MCF 10A (cell line): ENCODE results near the gene GP1BB. TPM values are rescaled to one million over a fixed set of nuclear protein-coding genes. Genes with fewer than 3 reads are reported as not detected.

Experiments used
- BruUV-seq: library from RNA; stranded (reverse); fragments of 400-500 nt; replicated peaks from 2 replicates; lab custom pipeline; 2021; lab: Mats Ljungman, UMichigan
- CTCF ChIA-PET: fragments of 300-600 bp; sonication (Branson Sonifier 250); formaldehyde crosslinking; extraction: SDS; loops from one replicate; lab custom pipeline; 2021; ENCODE audit warnings: antibody characterized with exemption, inconsistent platforms; lab: Yijun Ruan, JAX
- POLR2A ChIA-PET: fragments of 300-600, 350-650 bp; sonication (Branson Sonifier 250); formaldehyde crosslinking; extraction: SDS; loops from one replicate; lab custom pipeline; 2020; ENCODE audit warnings: antibody characterized with exemption, inconsistent platforms; lab: Yijun Ruan, JAX
- DNase-seq: peaks from one replicate; pipeline ENCODE4 v3.0.0-alpha.2; 2018; ENCODE audit not compliant: unreplicated experiment
- H3K27ac Mint-ChIP-seq: one replicate; pipeline ENCODE4 v1.8.0; 2022; ENCODE audit warnings: mild to moderate bottlenecking, low read depth, mixed read lengths; ENCODE audit not compliant: unreplicated experiment
- H3K27me3 Mint-ChIP-seq: one replicate; pipeline ENCODE4 v1.8.0; 2022; ENCODE audit warnings: mixed read lengths; ENCODE audit not compliant: insufficient read depth, unreplicated experiment
- H3K36me3 Mint-ChIP-seq: one replicate; pipeline ENCODE4 v1.8.0; 2022; ENCODE audit warnings: mild to moderate bottlenecking, moderate library complexity, mixed read lengths; ENCODE audit not compliant: insufficient read depth, unreplicated experiment
- H3K4me1 Mint-ChIP-seq: one replicate; pipeline ENCODE4 v1.8.0; 2022; ENCODE audit warnings: mixed read lengths; ENCODE audit not compliant: insufficient read depth, unreplicated experiment
- H3K4me3 Mint-ChIP-seq: one replicate; pipeline ENCODE4 v1.8.0; 2022; ENCODE audit warnings: mild to moderate bottlenecking, moderate library complexity, mixed read lengths; ENCODE audit not compliant: unreplicated experiment
- H3K9me3 Mint-ChIP-seq: one replicate; pipeline ENCODE4 v1.8.0; 2022; ENCODE audit warnings: mixed read lengths; ENCODE audit not compliant: unreplicated experiment
- intact Hi-C: fragments of 100-400 bp; cut with micrococcal nuclease; formaldehyde crosslinking; loops from 2 replicates; pipeline ENCODE4 v1.14.1; 2022
- total RNA-seq: library from RNA; stranded (reverse); gene quantifications from 2 replicates; pipeline ENCODE4 v1.2.3, GENCODE V29; 2022
- TF ChIP-seq, protein P1 (sequence below): fragments of 200-600 bp; IDR thresholded peaks from one replicate; pipeline ENCODE4 v1.8.0; 2022; ENCODE audit warnings: antibody characterized with exemption, mild to moderate bottlenecking; ENCODE audit not compliant: unreplicated experiment

Gene GP1BB
- total RNA-seq, 1 experiment from 2014 or later: 0.37 TPM

DNA sequence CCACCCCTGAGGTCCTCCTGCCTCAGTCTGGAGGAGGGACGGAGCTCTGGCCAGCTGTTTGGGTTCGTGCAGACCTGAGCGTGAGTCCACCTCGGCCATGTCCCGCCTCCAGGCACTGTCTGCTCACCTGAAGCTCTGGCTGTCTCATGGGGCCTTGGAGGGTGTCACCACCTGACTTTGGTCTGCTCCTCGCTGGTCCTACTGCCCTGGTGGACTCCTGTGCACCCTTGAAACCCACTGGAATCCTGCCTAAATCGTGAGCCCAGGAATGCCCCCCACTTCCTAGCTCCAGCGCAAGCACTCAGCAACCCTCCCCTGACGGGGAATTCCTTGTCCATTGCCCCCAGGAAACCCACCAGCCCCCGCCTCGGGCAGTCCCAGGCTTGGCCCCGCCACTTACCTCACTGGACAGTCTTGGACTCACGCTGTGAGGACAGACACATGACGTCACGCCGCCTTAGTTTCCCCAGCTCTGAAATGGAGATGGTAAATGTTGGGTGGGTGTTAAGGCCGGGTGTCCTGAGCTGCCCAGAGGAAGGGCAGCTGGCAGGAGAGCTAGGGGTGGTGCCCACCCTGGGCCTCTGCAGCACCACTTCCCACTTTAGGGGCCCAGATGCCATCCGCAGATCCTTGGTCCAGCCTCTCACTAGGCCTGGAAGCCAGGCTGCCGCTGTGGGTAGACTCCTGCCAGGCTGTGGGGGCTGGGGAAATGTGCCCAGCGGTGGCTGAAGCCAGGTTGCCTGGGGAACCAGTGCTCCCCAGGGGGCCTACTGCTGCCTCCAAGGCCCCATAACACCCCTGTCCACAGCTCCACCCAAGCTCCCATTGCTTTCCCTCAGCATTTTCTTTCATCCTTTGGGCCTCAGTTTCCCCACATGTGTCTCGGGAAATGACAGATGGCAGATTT is 19.1 kb downstream of the GP1BB start:
- H3K9me3 Mint-ChIP-seq: no peaks in the 10 kb centered on the region
- BruUV-seq: no TSS peak
- H3K4me3 Mint-ChIP-seq: no peak overlapping the region
- no peaks in the 10 kb centered on the region for H3K27me3 Mint-ChIP-seq
- H3K36me3 Mint-ChIP-seq: no peaks in the 10 kb centered on the region
- CTCF ChIA-PET: interaction anchor here (0.5 to 2.0 kb wide), 5 partner anchors 12 to 204 kb away, joined by 3 to 7 read pairs (median 6); no protein-coding TSS in a partner anchor
- TF ChIP-seq, protein P1, sequence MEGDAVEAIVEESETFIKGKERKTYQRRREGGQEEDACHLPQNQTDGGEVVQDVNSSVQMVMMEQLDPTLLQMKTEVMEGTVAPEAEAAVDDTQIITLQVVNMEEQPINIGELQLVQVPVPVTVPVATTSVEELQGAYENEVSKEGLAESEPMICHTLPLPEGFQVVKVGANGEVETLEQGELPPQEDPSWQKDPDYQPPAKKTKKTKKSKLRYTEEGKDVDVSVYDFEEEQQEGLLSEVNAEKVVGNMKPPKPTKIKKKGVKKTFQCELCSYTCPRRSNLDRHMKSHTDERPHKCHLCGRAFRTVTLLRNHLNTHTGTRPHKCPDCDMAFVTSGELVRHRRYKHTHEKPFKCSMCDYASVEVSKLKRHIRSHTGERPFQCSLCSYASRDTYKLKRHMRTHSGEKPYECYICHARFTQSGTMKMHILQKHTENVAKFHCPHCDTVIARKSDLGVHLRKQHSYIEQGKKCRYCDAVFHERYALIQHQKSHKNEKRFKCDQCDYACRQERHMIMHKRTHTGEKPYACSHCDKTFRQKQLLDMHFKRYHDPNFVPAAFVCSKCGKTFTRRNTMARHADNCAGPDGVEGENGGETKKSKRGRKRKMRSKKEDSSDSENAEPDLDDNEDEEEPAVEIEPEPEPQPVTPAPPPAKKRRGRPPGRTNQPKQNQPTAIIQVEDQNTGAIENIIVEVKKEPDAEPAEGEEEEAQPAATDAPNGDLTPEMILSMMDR: no peak
- no peak for DNase-seq
- H3K27ac Mint-ChIP-seq: no peak overlapping the region
- intact Hi-C loops: no loop called here
- H3K4me1 Mint-ChIP-seq: no peaks in the 10 kb centered on the region
- POLR2A ChIA-PET: interaction anchor here (0.6 kb wide), 1 partner anchor 191 kb away, joined by 3 read pairs; no protein-coding TSS in a partner anchor

DNA sequence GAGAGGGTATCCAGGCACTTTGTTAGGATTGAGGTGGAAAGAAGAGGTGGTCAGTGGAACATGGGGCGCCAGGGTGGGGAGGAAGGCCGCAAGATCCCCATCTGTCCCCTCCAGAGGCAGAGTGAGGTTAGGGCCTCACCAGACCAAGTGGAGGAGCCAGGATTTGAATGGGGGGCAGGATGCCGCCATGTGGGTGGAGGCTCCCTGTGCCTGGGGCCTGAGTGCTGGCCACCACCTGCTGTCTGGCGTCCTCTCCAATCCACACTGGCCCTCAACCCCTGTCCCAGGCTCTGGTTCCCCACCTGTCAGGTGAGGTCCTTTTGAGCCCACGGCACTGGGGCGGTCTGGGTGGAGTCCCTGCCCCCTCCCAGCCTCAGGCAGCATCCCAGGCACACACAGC is 19.7 kb downstream of the GP1BB start:
- no peaks in the 10 kb centered on the region for H3K9me3 Mint-ChIP-seq
- no peak overlapping the region for H3K27ac Mint-ChIP-seq
- no peak overlapping the region for H3K4me3 Mint-ChIP-seq
- intact Hi-C loops: no loop called here
- BruUV-seq: no TSS peak
- H3K27me3 Mint-ChIP-seq: no peaks in the 10 kb centered on the region
- H3K4me1 Mint-ChIP-seq: no peaks in the 10 kb centered on the region
- POLR2A ChIA-PET: no interaction called here
- DNase-seq: no peak
- no peaks in the 10 kb centered on the region for H3K36me3 Mint-ChIP-seq
- CTCF ChIA-PET: interaction anchor here (0.5 to 2.0 kb wide), 3 partner anchors 12 to 204 kb away, joined by 3 to 7 read pairs (median 6); no protein-coding TSS in a partner anchor
- TF ChIP-seq, protein P1: no peak

DNA sequence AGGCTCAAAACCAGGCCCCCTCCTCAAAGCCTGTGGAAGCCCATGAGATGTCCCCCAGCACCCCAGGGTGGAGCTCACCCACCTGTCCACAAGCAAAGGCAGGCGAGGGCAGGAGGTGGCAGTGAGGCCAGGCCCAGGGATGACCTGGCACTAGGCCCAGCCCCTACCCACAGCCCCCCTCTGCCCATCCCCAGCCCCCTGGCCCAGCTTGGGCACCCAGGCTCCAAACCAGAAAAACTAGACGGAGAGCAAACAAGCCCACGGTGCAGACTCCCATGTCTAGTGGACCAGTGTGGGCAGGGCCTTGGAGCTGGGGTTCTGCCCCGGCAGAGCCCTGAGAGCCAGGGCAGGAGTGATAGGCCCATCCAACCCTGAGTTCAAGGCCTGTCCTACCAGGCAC is 20.3 kb downstream of the GP1BB start:
- Mint-ChIP-seq H3K36me3 (no peaks in the 10 kb centered on the region), H3K4me1 (no peaks in the 10 kb centered on the region), H3K27ac (no peak overlapping the region), H3K27me3 (no peaks in the 10 kb centered on the region), H3K4me3 (no peak overlapping the region), H3K9me3 (no peaks in the 10 kb centered on the region)
- CTCF ChIA-PET: interaction anchor here (0.7 to 1.0 kb wide), 2 partner anchors 23 to 203 kb away, joined by 3 read pairs; no protein-coding TSS in a partner anchor
- DNase-seq: no peak
- POLR2A ChIA-PET: no interaction called here
- TF ChIP-seq, protein P1: no peak
- no TSS peak for BruUV-seq
- intact Hi-C loops: no loop called here

DNA sequence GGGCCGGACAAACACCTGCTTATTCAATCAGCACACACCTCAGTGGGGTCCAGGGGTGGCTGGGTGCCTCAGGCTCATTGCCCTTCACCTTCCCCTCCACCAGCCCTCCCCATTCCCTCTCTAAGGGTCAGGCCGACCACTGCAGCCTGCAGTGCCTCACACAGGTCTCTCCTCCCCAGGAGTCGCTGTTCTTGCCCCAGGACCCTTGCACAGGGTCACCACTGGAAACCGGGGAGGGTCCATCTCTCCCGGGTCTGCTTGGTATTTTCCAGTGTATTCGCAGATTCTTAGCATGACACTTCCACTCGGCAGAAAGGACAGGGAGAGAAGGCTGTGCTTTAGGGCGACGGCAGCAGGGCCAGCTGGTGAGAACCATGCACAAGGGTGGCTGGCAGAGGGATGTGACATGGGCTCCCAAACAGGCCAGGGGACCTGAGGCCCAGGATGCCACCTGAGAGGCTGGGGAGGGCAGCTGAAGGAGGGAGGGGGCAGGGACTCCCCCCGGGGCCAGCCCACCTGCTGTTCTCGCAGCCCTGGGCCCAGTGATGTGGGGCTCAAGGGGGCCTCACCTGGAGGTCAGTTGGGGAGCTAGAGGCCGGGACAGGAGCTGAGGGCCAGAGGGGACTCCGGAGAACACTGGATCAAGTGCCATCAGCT is 21.1 kb downstream of the GP1BB start:
- POLR2A ChIA-PET: no interaction called here

More for the DNA sequence above, 21.1 kb downstream of the GP1BB start:
- no peaks in the 10 kb centered on the region for H3K4me1 Mint-ChIP-seq
- BruUV-seq: no TSS peak
- TF ChIP-seq, protein P1: no peak
- CTCF ChIA-PET: interaction anchor here (0.6 to 1.6 kb wide), 5 partner anchors 122 to 788 kb away, joined by 3 to 5 read pairs (median 4); no protein-coding TSS in a partner anchor
- H3K27ac Mint-ChIP-seq: no peak overlapping the region
- H3K36me3 Mint-ChIP-seq: no peaks in the 10 kb centered on the region
- no peaks in the 10 kb centered on the region for H3K9me3 Mint-ChIP-seq
- intact Hi-C loops: no loop called here
- no peak for DNase-seq
- no peaks in the 10 kb centered on the region for H3K27me3 Mint-ChIP-seq
- no peak overlapping the region for H3K4me3 Mint-ChIP-seq
